HG02610 (cell line): ENCODE data around the gene PYGB.

ENCODE experiments used
- ATAC-seq: cut with Tn5 transposase; IDR thresholded peaks from one replicate; pipeline ENCODE4 v1.9.1; 2021; ENCODE audit warnings: mild to moderate bottlenecking, moderate library complexity; ENCODE audit not compliant: unreplicated experiment

The PYGB gene

DNA sequence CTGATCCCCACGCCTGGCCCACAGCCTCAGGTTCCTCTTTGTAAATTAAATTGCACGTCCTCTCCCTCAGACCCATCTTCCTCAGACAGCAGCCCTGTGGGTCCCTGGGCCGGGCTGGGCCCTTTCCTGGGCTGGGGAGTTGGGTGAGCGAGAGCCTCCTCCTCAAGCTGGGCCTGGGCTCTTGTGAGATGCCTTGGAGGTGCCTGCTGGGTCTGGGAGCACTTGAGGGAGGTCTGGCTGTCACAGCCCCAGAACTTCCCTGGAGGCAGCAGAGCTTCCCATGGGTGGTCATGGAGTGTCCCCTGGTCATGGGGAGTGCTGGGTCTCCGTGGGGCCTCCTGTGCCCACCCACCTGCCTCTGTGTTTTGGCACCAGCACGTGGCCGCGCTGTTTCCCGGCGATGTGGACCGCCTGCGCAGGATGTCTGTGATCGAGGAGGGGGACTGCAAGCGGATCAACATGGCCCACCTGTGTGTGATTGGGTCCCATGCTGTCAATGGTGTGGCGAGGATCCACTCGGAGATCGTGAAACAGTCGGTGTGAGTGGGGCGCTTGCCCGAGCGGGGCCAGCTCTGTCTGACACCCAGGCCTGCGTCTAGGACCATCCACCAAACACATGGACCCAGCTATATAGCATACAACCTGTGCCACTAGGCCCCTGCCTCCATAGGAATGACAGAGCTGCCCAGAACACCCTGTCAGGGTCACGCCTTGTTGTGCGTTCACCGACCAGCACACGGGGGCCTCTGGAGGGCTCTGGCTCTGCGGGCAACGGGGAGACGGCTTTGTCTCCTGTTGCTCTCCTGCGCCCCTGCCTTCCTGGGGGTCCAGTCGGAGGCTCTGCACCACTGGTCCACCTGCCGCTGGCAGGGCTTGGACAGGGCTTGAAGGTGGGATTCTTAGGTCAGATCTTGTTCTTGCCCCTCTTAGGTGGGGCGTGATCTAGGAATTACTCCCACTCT, 33.0 kb downstream of the PYGB start:
- no peak for ATAC-seq

DNA sequence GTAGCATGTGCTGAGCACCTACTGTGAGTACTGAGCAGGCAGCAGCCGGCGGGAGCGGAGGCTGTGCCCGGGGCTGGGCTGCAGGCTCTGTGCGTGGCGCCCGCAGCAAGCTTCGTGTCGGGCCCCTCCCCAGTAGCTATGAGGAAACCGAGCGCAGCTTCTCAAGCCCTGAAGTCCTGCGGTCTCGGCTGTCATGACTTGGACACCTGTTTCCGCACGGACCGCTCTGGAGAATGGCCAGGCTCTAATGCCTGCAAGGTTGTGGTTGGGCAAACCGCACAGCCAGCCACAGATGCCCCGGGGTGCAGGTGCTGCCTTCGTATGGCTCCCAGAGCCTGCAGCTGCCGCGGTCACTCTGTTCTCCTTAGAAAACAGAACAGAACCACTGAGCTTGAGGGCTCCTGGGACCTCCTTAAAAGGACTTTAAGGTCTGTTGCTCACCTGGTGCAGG, 33.7 kb downstream of the PYGB start:
- peak; percentile 46 for ATAC-seq

DNA sequence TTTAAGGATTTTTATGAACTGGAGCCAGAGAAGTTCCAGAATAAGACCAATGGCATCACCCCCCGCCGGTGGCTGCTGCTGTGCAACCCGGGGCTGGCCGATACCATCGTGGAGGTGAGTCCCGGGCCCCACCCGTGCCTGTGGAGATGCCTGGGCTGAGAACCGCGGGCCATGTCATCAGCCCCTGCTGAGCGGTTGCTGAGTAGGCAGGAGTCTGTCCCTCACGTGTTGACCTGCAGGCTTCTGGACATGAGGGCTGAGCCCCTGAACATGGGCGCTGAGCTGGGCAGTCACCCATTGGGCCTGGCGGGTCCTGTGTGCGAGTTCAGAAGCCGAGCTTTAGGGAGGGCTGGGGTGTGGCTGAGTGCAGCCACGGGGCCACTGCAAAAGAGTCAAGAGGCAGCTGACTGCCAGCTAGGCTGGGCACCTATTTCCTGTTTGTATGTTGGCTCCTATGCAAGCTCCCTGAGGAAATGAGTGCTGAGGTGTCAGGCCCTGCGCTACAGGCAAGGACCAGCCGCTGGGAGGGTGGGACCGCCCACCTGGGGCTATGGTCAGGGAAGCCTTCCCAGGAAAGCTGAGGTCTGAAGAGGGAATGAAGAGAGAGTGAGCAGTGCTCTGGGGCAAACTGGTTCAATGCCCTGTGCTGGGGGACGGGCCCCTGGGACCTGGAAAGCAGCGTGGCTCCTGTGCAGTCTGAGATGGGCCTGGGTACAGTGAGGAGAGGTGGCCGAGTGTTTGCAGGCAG, 34.3 kb downstream of the PYGB start:
- no peak for ATAC-seq

DNA sequence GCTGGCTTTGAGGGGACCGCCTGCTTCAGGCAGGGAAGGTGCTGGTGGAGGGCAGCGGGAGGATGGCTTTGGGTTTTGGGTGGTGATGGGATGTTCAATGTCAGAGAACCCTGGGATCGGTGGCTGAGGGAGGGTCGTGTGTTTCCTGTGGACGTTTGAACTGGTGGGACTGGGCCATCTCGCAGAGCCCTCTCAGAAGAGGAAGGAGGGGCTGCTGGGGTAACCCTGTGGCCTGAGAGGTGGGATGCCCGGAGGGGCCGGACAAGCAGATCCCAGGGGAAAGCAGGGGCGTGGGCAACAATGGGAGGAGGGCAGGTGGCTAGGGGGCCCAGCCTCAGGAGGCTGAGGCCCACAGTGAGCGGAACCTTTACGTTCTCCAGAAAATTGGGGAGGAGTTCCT, 34.9 kb downstream of the PYGB start:
- no peak for ATAC-seq

DNA sequence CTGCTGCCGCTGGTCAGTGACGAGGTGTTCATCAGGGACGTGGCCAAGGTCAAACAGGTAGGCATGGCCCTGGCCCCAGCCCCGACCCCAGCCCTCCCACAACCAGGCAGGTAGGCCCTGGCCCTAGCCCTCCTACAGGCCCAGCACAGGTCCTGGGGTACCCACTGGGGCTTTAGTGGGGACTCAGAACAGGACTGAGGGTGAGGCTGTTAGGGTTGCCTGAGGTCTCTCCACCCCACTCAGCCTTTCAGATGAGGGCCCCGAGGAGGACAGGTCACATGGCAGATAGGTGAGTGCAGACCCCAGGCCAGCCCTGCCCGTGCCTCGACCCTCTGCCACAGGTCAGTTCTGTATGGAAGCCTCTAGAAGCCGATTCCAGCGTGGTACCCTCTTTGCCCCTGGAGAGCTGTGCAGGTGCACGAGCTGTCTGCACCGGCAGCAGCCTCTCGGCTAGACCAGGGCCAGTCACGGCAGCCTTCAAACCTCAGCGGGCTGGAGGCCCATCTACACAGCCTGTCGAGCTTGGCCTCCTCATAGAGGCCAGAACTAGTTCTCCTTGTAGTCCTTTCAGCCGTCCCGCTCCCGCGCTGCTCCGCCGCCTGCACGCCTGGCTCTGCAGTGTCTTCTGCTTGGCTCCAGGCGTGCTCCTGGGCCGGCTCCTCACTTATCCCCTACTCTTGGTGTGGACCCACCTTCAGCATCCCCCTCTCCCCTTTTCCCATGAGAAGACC, 35.5 kb downstream of the PYGB start:
- ATAC-seq = no peak

DNA sequence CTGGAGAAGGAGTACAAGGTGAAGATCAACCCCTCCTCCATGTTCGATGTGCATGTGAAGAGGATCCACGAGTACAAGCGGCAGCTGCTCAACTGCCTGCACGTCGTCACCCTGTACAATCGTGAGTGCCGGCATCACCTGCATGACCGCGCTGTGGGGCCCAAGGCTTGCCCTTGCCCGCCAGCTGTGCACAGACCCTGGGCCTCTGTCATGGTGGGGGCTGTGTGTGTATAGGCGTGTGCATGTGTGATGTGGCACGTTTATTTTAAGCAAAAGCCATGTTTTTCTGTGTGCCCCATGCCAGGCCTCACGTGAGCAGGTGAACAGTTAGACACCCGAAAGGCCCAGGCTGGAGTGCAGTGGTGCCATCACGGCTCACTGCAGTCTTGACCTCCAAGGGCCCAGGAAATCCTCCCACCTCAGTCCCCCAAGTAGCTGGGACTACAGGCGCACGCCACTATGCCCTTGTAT, 36.3 kb downstream of the PYGB start:
- no peak for ATAC-seq

DNA sequence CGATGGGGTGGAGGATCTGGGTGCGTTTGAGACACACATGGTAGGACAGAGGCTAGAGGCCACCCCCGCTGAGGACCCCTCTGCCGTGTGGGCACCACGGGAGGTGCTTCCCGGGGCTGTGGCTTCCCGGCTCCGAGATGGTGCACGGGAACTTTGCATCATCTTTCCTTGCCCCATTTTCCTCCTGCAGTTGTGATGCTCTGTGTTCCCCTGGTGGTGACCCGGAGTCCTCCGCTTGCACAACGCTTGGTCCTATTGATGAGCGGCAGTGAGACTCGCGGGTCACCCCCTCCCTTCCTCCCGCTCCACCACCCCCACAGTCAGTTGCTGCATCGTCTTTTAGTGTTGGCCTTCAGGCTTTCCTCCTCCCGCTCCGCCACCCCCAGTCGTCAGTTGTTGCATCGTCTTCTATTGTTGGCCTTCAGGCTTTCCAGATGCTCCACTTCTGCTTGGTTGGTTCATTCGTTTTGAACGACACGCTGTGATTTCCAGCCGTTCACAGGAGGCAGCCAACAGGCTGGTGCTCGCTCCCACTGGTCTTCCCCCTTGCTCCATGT, 37.3 kb downstream of the PYGB start:
- no peak for ATAC-seq

DNA sequence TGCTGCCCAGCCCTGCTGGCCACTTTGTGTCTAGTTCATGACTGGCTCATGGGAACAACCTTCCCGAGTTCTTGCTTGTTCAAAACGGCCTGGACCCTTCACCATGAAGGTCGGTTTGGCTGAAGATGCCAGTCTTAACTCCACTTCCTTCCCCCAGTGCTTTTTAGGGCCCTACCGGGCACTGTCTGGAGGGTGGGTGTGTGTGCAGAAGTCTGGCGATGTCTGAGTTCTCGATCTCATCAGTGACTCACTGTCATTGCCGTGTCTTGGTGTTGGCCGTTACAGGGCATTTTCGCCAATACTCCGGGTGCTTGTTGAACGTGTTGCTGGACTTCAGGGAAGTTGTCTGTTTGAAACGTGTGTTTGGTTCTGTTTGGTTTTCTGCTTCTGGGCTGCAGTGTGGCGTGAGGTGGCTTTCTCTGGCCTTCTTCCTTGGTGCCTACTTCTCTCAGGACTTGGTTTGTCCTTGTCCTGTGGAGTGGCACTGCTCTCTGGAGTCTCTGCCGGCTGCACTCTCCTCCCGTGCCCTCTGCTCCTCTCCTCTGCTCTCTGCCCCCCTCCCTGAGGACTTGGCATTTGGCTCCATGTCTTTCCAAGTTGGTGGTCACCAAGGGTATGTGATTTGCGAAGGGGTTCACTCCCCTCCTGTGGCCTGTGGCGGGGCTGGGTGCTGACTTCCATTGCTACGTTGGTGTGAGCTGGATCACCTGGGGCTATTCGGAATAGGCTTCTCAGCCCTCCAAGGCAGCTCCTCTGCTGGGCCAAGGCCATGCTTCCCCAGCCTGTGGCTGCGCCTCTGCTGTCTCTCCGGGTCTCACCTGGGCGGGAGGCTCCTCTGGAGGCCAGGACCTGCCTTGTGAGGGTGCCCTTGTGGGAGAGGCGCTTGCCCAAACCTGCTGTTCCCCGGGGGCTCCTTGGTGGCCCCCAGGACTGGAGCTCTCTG, 38.2 kb downstream of the PYGB start:
- ATAC-seq = no peak

DNA sequence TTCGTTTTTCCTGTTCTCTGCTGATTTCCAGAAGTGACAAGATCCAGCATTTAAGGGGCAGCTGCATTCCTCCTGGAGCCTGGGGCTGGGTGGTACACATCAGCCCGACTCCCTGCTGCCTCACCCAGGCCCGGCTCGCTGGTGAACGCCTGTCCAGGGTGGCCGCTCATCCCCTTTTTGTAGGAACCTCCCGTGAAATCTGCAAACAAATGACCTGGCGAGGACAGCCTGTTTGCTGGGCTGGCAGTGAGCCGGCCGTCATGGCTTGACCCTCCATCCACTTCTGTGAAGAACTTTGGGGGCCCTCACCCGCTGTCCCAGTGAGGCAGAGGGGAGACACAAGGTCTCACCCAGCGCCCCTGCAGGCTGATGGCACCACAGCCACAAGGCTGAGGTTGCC, 39.0 kb downstream of the PYGB start:
- ATAC-seq = no peak

DNA sequence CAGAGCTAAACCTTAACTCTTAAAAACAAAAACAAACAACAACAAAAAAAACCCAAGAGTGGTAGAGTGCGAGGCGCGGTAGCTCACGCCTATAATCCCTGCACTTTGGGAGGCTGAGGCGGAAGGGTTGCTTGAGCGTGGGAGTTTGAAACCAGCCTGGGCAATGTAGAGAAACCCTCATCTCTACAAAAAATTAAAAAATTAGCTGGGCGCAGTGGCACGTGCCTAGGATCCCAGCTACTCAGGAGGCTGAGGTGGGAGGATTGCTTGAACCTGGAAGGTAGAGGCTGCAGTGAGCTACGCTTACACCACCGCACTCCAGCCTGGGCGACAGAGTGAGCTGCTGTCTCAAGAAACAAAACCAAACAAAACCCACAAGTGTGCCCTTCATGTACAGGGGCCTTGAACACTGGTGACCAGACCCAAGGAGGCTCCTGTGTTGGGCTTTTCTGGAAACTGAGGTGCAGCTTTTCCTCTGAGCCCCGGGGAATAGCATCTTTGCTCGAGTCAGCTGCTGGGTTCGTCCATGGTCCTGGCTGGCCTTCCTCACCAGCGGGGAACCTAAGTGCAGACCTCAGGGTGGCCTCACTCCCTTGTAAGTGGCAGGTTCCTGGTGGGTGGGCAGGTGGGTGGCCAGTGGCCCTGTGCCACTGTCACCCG, 39.9 kb downstream of the PYGB start:
- no peak for ATAC-seq

DNA sequence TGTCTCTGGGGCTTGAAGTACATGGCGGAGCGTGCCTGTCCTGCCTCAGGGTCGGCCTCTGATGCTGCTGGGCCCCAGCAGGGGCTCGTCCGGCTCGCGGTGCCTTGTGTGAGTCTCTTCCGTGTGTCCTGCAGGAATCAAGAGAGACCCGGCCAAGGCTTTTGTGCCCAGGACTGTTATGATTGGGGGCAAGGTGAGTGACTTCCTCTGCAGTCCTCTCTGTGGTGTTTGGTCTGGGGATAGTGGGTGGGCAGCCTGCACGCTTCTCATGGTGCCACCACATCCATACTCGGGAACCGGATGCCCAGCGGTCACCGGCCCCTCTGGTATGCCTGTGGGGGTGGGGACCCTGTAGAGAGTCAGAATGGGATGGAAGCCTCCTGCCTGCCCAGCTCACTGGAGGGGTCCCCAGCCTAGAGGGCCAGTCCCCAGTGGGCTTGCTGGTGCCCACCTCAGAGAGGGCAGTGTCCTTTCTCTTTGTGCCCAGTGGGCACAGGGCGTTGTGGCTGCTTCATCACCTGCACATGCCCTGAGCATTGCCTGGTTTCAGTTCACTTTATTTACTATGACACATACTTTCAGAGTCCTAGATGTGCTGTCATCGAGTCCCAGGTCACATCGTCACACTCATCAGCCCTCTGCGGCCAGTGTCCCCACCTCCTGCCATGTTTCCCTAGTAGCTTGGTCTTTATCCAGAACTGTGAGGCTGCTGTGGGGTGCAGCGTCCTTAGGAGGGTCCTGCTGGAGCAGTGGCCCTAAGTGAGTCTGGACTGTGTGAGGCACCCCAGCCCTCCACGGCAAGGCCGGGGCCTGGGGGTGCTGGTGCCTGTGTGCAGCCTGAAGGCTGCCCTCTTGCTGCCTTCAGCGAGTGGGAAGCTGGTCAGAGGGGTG, 40.7 kb downstream of the PYGB start:
- ATAC-seq = peak; percentile 93

DNA sequence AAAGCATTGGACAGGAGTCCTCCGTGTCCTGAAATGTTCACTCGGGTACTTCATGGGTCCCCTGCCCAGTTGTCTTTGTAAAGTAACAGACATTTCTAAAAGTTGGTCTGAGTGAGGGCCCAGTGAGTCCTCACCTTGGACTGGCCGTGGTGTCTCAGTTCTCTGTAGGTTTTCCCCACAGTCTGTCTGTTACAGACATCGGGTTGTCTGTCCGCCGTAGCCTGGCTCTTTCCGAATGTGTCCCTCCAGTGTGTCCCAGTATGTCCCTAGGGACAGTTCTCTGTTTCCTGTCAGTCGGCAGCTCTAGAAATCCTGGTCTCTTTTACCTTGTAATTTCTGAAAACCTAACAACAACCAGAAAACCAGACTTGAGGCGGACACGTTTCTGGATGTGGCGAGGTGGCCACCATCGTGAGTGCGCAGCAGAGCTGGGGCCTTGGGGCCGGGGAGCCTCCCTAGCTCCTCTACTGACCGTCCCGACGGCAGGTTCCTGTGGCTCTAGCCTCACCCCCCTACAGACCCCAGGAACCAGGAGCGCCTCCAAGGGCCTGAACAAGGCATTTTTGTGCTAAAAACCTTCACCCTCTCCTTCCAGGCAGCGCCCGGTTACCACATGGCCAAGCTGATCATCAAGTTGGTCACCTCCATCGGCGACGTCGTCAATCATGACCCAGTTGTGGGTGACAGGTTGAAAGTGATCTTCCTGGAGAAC, 42.2 kb downstream of the PYGB start:
- ATAC-seq = no peak

DNA sequence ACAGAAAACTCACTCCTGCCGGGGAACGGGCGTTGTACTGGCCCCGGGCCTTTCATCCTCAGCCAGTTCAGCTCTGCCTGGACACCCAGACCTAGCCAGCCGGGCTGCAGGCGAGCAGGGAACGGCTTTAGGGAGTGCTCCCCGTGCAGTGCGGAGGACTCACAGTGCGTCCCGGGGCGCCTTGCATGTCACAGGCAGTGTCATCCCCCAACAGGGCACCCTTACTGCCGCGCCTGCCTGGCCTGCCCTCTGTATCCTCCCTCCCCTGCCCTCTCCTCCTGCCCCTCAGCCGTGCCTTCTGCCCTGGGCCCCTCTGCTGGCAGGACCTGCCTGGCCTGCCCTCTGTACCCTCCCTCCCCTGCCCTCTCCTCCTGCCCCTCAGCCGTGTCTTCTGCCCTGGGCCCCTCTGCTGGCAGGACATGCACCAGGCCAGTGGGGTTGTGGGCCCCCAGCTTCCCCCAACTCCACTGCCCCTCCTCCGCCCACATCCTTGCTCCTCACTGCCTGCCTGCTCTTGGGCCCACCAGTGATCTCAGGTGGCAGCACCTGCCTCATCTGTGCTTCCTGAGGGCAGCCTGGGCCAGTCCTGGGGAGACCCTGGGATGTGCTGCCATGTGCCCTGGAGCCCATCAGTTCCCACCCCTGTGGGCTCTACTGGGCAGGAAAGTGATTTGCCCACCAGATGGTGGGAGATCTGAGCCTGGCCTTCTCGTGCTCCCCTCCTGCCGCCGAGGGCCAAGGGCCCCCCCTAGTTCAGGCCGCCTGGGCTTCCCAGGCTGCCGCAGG, 43.0 kb downstream of the PYGB start:
- ATAC-seq = no peak

DNA sequence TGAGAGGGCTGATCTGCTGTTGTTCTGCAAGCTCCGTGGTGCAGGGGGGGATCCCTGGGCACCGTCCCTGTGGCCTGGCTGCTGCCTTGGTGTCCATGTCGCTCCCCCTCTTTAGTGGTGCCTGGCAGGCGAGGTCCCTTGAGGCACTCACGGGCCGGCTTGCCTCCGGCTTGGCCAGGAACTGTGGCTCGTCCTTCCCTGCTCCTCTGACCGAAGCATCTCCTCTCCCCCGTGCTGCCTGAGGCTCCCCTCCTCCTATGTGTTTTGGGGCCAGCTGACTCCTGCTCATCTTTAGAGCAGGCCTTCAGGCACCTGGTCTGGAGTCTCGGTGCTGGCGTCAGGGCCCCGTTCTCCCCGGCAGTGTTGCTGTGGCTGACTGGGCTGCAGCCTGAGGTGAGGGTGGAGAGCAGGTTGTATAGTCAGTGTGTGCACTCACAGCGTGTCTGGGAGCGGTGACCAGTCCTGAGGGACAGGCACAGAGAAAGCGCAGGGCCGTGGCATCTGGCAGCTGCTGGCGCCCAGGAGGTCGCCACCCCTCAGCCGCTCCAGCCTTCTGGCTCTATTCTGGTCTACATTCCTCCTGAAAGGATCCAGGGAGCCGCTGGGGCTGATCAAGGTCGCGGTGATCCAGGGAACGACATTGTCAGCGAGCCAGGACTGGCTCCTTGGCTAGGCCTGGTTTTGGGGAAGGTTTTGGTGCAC, 43.7 kb downstream of the PYGB start:
- ATAC-seq = no peak

DNA sequence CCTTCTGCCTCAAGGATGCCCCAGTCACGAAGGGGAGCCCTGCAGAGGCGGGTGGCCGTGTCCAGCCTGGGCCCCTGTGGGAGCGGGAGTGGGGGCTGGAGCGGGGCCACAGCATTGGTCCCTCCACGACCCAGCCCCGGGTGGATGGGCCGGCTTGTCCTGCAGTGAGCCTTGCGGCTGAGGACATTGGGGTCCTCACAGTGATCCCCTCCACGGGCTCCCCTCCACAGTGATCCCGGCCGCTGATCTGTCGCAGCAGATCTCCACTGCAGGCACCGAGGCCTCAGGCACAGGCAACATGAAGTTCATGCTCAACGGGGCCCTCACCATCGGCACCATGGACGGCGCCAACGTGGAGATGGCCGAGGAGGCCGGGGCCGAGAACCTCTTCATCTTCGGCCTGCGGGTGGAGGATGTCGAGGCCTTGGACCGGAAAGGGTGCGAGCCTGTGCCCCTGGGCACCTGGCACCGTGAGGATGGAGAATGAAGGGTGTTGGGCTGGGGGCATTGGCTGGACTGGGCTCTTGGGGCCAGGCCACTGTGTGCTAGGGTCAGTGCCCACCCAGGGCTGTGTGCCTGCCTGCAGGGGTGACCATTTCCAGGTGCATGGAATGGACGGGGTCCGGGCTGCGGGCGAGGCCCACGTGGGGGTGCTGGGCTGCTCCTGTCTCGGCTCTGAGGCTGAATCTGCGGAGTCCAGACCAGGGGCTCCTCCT, 44.4 kb downstream of the PYGB start:
- ATAC-seq = no peak

DNA sequence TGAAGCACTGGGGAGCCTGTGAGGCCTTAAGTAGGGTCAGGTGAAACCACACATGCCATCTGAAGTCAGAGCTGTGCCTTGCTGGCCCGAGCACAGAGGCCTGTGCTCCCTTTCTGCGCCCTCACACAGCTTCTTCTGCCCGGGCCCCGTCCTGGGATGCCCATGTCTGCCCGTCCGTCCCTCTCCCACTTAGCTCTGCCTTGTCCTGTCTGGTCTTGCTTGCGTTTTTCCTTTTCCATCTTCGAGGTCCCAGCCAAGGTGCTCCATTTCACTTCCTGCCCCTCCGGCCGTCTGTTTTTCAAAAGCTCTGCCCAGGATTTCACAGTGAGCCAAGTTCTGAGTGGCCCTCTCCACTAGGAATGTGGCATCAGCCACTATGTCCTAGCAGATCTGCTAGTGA, 45.6 kb downstream of the PYGB start:
- ATAC-seq = no peak
